Measurements from ENCODE around the gene PRPF19. TPM values are rescaled to one million over a fixed set of nuclear protein-coding genes. Genes with fewer than 3 reads are reported as not detected.

Gene PRPF19
- total and polyA plus RNA-seq, 2 of the 8 experiments (the other 6 are each of a cell fraction or from before 2014, with no cell fraction given): 107 to 141 TPM

GRCh38 chr11:60854847-60855725 lies 51.3 kb downstream of the PRPF19 start:
- no peak overlapping the region for H3K9ac ChIP-seq (replicated peaks in 1 of 4; ENCODE audit: extremely low read depth in 1 of 4, low read depth in 3 of 4, low read length in 3 of 4)
- no peak overlapping the region for H4K91ac ChIP-seq (replicated peaks; ENCODE audit: insufficient read length, low read length)
- H3K27ac ChIP-seq (ENCODE audit: low read depth, low read length): no peak overlapping the region
- FAIRE-seq (no peak), DNase-seq (ENCODE audit: low read depth in 1 of 2, low spot score in 2 of 2) (no peak)
- H3K23ac ChIP-seq (ENCODE audit: insufficient read length): no peak overlapping the region
- H3K4ac ChIP-seq (replicated peaks; ENCODE audit: insufficient read length, low read depth, low read length): no peak overlapping the region
- peaks cover 0 to 5% (median 0%) of the 10 kb centered on the region in 4 experiments; a peak in 2 of 7 replicates for H3K4me1 ChIP-seq (replicated peaks in 1 of 4; ENCODE audit: control insufficient read depth in 3 of 4, insufficient read depth in 4 of 4, low read length in 3 of 4)
- no peak overlapping the region for H4K5ac ChIP-seq (ENCODE audit: insufficient read length, low read depth, low read length)
- H3K79me2 ChIP-seq (ENCODE audit: control insufficient read depth in 1 of 2, insufficient read depth in 2 of 2, low read length in 2 of 2): no peaks in the 10 kb centered on the region
- ChIA-PET POLR2A (ENCODE audit: partially characterized antibody) (interaction anchor here (1.0 to 7.5 kb wide), 4 partner anchors 11 to 59 kb away, joined by 3 to 54 read pairs (median 5); partner anchors contain the start of genes CCDC86, TMEM109 and ZP1), CTCF (ENCODE audit: partially characterized antibody) (interaction anchor here (0.5 to 5.1 kb wide), 9 partner anchors 9 to 94 kb away, joined by 3 to 22 read pairs (median 3); no protein-coding TSS in a partner anchor)
- H2BK20ac ChIP-seq (ENCODE audit: low read length): no peak overlapping the region
- H3K4me2 ChIP-seq (ENCODE audit: insufficient read depth in 1 of 2, low read depth in 2 of 2, low read length in 2 of 2): no peak overlapping the region
- H3K36me3 ChIP-seq (ENCODE audit: control insufficient read depth in 2 of 4, insufficient read depth in 4 of 4, low read length in 3 of 4): peaks cover 5 to 16% (median 6%) of the 10 kb centered on the region in 4 experiments
- no peak overlapping the region for H2BK15ac ChIP-seq (ENCODE audit: low read length)
- H2AFZ ChIP-seq (ENCODE audit: low read length): no peak overlapping the region
- H3K9me3 ChIP-seq (ENCODE audit: insufficient read depth in 2 of 2, low read depth in 1 of 2, low read length in 1 of 2): peaks cover 0 to 9% of the 10 kb centered on the region in 2 experiments; a peak in 1 of 4 replicates
- no peak overlapping the region for H2BK12ac ChIP-seq (ENCODE audit: low read depth, low read length)
- H2BK120ac ChIP-seq (replicated peaks; ENCODE audit: low read depth, low read length): no peak overlapping the region
- H3K79me1 ChIP-seq (ENCODE audit: low read depth, low read length): no peaks in the 10 kb centered on the region
- no peaks in the 10 kb centered on the region; the same call in 1 of the 2 replicates for H3K23me2 ChIP-seq (ENCODE audit: low read depth, low read length)
- H4K8ac ChIP-seq (ENCODE audit: extremely low read depth, insufficient read depth, low read length): no peak overlapping the region
- H2BK5ac ChIP-seq (ENCODE audit: low read depth, low read length): no peak overlapping the region
- no peak overlapping the region for H3K14ac ChIP-seq (ENCODE audit: insufficient read length)
- peaks cover 5 to 12% of the 10 kb centered on the region in 2 experiments for H4K20me1 ChIP-seq (replicated peaks in 1 of 2; ENCODE audit: control insufficient read depth in 1 of 2, insufficient read depth in 2 of 2, low read length in 2 of 2)
- H3K4me3 ChIP-seq (ENCODE audit: extremely low read depth in 1 of 4, insufficient read depth in 2 of 4, low read depth in 3 of 4, low read length in 4 of 4): no peak overlapping the region
- no peak overlapping the region for H3K18ac ChIP-seq (ENCODE audit: extremely low read depth, low read length)
- H3K56ac ChIP-seq (replicated peaks; ENCODE audit: insufficient read length, low read depth, low read length): no peak overlapping the region
- 84% methylated on average over 6 of the region's 8 CpGs; no CpG with 5 or more reads in 1 of the 2 experiments for WGBS, 2 experiments (ENCODE audit: extremely low coverage in 1 of 2, insufficient coverage in 1 of 2, insufficient read length in 1 of 2, insufficient replicate concordance in 2 of 2, low coverage in 1 of 2, low lambda C conversion rate in 2 of 2, missing lambda C conversion rate in 1 of 2)
- no peak overlapping the region for H2AK5ac ChIP-seq (ENCODE audit: low read depth, low read length)
- peaks cover 3 to 26% (median 16%) of the 10 kb centered on the region in 4 experiments; a peak in 6 of 7 replicates for H3K27me3 ChIP-seq (replicated peaks in 1 of 4; ENCODE audit: control insufficient read depth in 3 of 4, extremely low read depth in 1 of 4, insufficient read depth in 3 of 4, low read length in 3 of 4)
- TF ChIP-seq KDM4A (IDR thresholded peaks at IDR 0.05; ENCODE audit: low read depth, low read length, severe bottlenecking) (no peak), ZNF274 (IDR thresholded peaks at IDR 0.05; ENCODE audit: borderline replicate concordance, extremely low read depth, low read length) (no peak), RXRA (IDR thresholded peaks at IDR 0.05; ENCODE audit: insufficient read depth, low read depth, low read length) (no peak), SP2 (IDR thresholded peaks at IDR 0.05; ENCODE audit: low read length) (no peak), NANOG (IDR thresholded peaks at IDR 0.05; ENCODE audit: insufficient read depth, low read depth, low read length, poor library complexity, severe bottlenecking) (no peak), ATF2 (IDR thresholded peaks at IDR 0.05; ENCODE audit: low read length) (no peak), BCL11A (IDR thresholded peaks at IDR 0.05; ENCODE audit: low read depth in 2 of 2, low read length in 2 of 2) (no peak), CHD2 (IDR thresholded peaks at IDR 0.05; ENCODE audit: low read length) (no peak), TAF7 (optimal IDR thresholded peaks at IDR 0.05; ENCODE audit: borderline replicate concordance, low read depth, low read length) (no peak)
